GM19463 (cell line): ENCODE data around the gene HS1BP3.

Experiments used
- ATAC-seq: cut with Tn5 transposase; IDR thresholded peaks from one replicate; pipeline ENCODE4 v1.9.1; 2021; ENCODE audit warnings: mild to moderate bottlenecking, moderate library complexity; ENCODE audit not compliant: unreplicated experiment

Gene HS1BP3

DNA sequence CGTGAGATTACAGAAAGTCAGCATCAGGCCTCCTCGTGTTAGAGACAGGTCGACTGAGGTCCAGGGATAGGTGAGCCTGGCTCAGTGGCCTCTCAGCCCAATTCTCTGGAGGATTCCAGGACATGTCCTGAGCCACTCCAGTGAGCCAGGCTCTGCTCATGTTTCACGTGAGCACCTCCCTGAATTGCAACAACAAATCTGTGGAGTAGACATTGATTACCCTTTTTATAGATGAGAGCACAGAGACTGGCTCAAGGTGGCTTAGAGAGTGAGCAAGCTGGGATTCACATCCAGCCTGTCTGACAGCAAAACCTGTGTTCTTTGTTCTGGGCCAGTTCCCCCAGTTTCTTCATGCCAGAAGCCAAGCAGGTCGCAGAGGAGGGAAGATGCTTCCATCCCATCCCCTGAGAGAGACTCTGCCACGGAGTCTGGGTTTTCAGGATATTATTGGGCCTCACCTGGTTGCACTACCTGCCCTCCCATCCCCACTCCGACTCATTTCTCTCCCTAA lies 46.4 kb downstream of the HS1BP3 start:
- ATAC-seq = no peak

DNA sequence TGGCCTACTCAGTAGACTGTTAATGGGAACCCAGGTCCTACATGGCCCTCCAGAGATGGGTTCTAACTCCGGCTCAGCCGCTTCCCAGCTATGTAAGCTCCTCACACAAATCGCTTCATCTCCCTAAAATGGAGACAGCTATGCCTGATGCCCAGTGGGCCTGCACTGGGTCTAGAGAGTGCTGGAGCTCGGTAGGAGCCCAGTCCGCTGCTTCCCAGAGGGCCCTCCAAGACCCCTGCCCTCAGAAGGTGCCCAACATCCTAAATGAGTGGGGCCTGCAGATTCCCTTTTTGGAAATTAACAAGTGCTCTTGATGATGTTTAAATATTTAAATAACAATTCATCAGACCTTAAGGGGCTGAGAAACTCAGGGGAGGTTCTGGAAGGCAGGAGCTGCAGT lies 47.1 kb downstream of the HS1BP3 start:
- ATAC-seq = no peak

DNA sequence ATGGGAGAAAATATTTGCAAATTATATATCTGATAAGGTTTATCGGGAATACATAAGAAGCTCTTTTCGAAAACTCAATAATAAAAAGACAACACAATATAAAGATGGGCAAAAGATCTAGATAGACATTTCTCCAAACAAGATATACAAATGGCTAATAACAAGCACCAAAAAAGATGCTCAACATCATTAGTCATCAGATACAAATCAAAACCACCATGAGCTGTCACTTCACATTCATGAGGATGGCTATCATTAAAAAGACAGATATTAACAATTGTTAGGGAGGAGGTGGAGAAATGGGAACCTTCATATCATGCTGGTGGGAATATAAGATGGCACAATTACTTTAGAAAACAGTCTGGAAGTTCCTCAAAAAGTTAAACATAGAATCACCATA lies 48.1 kb downstream of the HS1BP3 start:
- no peak for ATAC-seq

DNA sequence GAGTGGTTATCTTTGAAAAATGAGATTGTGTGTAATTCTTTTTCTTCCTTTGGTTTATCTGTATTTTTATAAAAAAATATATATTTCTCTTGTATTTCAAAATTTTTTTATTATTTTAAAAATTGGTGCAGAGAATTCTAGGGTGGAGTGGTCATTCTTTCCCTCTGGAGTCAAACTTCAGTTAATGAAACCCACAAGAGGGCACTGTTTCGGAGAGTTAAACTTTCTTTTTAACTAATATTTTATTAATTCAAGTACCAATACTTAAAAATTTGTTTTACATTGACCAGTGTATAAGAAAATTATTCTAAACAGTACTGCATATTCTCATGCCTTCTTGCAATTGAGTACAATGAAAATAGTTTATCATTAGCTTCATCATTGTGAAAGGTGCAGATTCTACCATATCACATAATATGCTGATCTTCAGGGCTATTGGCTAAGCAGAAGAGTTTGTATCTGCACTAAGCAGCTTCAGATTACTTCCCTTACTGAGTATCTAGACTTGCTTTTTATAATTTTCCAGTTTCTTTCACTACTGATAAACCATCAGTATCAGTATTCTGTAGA lies 50.1 kb downstream of the HS1BP3 start:
- no peak for ATAC-seq

DNA sequence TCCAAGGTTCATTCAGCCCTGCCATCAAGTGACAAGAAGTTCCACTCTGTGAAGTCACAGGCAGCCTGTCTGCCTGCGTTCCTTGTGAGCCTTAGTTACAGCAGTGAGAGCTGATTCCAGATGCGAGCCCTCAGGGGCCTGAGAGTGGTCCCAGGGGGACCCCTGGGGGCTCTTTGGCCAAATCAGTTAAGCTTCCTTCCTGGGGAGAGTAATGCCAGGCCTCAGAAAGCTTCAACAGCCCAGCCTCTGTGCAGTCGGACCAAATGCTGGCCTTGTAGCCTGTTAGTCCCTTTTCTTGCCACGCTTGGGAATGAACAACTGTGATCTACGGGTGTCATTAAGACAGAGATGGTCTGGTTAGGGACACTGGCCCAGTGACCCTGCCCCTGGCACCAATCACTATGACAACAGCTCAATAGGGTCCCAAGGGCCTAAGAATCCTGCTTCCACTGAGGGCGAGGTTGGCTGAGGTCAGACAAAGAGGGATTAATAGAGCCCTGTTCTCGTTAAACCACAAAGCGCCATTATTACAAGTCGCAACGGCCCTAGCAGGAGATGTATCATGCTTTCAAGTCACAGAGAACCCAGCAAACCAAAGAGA lies 50.9 kb downstream of the HS1BP3 start:
- ATAC-seq = no peak

DNA sequence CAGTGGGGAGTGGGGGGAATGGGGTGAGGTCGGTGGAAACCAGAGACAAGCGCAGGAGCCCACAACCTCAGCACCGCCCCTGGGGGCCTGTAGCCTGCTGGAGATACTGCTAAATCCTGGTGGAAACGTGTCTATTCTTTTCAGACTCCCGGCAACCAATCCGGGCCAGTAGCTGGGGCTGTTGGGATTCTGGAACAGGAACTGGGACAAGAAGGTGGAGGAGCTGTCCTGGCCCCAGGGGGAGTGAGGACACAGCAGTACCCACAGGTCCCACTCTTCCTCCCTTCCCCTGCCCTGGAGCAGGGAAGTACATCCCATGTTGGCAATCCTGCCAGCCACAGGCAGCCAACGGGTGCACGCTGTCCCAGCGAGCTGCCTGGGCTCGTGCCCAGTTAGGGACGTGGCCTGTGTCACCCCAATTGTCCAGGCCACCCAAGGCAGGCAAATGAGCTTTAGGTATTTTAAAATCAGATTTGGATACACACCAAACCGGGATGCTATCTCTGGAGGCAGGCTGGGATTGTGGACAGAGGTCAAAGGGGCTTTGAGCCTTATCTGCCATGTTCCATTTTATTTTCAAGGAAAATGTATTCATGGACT lies 51.8 kb downstream of the HS1BP3 start:
- no peak for ATAC-seq

DNA sequence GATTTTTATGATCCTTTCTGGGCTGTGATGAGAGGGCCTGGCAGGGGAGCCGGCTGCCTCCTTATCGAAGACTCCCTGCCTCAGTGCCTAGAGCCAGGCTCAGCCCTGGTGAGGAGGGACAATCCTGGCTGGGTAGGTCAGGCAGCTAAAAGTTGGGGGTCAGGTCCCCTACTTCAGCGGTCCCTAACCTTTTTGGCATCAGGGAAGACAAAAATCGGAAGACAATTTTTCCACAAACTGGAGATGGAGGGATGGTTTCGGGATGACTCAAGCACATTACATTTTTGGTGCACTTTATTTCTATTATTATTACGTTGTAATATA lies 53.1 kb downstream of the HS1BP3 start:
- no peak for ATAC-seq

GRCh38 chr2:20596973-20597859 lies 53.7 kb downstream of the HS1BP3 start:
- ATAC-seq = no peak

DNA sequence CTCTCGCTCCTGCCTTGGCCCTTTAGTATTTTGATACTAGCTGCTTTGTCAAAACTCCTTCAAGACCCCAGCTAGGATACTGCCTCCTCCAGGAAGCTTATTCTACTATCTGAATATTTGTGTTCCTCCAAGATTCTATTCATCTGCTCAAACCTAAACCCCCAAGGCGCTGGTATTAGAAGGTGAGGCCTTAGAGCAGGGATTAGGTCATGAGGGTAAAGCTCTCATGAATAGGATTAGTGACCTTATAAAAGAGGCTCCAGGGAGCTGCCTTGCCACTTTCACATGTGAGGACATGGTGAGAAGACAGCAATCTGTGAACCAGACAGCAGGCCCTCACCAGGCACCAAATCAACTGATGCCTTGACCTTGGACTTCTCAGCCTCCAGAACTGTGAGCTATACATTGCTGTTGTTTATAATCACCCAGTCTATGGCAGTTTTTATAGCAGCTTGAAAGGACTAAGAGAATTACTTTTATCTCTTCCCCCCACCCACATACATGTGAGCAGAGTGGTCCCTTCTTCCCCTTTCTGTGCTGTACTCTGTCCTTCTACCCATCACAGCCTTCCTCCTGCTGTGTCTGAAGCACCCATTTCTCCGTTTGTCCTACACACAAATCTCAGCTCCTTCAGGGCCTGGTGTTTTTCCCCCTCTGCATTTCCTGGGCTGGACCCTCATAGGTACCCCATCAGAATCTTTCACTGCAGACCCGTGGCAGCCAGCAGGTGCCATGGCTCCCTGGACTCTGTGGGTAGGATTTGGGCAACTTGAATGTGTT lies 54.5 kb downstream of the HS1BP3 start:
- peak; percentile 4 for ATAC-seq

DNA sequence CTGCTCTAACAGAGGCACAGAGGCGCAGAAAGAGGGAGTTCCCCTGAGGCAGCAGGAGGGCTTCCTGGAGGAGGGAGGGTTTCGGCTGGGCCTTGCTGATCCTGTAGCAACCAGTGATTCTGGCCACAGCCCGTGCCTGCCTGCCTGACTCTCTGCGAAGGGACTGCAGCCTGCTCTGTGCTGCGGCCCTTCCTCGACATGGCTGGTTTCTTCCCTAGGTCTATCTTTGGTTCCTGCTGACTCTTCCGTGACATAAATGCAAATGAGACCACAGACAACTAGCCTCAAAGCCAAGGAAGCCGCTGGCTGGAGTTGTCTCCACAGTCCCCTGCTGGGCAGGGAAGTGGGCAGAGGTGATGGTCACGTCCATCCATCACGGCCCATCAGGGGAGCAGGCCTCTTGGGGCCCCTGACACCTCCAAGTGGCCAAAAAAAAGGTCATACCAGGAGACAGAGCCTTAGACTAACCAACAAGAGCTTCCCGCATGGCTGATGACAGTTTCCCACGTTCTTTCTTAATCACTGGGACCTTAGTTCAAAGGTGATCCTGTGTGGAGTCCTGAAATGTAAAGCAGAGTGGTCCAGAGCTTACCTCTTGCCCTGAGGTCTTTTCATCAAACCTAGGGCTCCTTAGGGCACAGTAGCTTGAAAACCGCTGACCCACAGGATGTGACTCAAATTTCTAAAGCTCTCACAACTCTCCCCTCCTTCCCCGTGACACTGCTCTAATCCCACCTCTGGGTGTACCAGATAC lies 55.3 kb downstream of the HS1BP3 start:
- peak; percentile 78 for ATAC-seq

DNA sequence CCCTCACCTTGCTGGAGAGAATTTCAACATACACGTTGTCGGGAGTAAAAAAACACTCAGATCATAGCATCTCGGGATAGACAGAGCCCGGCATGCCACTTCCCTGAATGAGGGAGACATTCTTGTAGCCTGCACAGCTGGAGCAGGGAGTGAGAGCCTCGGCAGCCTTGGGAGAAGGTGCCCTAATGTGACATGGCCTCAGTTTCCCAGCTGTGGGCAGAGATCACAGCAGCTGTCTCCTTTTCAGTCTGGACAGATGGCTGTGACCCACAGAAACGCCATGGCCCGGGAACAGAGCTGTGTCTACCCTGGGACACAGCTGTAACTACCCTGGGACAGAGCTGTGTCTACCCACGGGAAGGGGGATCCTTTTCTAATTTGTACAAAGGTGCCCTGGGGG lies 55.9 kb downstream of the HS1BP3 start:
- ATAC-seq = peak; percentile 0

- no peak for ATAC-seq
Measured at GRCh38 chr2:20594048-20594750, 56.7 kb downstream of the HS1BP3 start.

- ATAC-seq = no peak
Measured at GRCh38 chr2:20593072-20594034, 57.5 kb downstream of the HS1BP3 start.

- ATAC-seq = no peak
Measured at GRCh38 chr2:20592106-20593071, 58.5 kb downstream of the HS1BP3 start.

- ATAC-seq = no peak
Measured at GRCh38 chr2:20590704-20591515, 60.0 kb downstream of the HS1BP3 start.

DNA sequence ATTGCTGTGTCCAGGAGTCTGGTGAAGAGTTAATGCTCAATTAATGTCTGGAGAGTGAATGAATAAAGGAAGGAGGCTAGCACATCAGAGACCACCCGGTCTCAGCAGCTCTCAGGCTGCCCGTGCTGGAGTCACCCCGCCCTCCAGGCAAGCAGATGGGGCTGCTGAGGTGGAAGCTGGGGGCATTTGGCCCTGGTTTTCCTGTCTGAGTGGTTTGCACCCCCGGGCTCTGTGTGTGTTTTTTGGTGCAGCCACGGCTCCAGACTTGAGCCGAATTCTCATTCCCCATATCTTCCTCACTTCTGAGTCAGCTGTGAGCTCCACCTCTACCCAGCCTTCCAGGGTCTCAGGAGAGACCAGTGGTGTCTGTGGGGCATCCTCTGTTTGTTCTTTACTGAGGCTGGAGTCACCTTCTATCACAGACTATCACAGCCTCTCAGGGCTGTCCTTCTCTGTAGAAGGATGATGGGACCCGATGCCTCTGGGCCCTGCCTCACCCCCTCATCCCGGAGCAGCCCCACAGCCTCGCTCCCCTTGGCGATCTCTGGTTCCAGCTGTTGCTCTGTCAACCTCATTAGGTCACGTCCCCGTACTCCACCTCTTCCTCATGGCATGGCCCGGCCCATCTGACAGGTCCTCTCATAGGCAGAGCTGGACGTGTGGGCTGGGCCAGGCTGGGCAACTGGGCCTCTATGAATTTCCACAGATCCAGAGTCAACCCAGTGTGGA lies 60.8 kb downstream of the HS1BP3 start:
- no peak for ATAC-seq
